HG02763 (cell line): ENCODE results near the gene PEX5L.
"Not testable (repeated sequence)": the region's sequence is repeated elsewhere in the genome, so short reads cannot be mapped to it uniquely, and the experiment has no call there.

Experiments used
- ATAC-seq: cut with Tn5 transposase; IDR thresholded peaks from one replicate; pipeline ENCODE4 v1.9.1; 2021; ENCODE audit warnings: mild to moderate bottlenecking, moderate library complexity; ENCODE audit not compliant: unreplicated experiment

PEX5L gene

DNA sequence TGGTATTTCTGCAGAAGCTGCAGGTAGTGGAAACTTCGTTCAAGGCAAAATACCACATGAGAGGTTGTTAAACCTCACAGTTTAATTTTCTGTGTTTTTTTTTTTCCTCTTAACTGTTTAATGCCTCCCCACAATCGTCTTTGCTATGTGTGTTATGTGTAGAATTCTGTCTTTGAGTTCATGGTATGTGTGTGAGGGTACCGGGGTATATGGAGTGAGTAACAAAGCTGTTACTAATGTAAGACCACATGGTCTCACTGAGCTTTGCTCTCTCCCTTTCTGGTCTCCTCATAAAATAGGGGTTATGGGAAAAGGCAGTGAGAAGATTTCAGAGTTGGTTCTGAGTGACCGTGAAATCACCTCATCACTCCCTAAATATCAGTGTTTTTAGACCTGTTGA is 240.3 kb downstream of the PEX5L start:
- no peak for ATAC-seq

DNA sequence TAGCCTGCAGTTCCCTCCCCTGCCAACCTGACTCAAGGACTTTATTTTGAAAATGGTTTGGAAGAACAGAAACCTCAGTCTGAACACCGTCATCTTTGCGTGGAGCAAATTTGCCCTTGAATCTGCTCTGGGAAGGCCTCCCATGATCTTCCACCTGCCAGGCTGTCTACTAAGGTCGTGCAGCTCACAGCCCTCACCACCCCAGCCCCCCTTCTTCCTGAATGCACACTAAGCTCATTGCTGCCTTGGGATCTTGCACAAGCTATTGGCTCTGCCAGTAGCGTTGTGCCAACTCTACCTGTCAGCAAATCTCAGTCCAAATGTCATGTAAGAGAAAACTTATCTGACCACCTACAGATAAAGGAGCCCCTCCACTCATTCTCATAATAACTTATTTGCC is 242.4 kb downstream of the PEX5L start:
- ATAC-seq, result no peak

DNA sequence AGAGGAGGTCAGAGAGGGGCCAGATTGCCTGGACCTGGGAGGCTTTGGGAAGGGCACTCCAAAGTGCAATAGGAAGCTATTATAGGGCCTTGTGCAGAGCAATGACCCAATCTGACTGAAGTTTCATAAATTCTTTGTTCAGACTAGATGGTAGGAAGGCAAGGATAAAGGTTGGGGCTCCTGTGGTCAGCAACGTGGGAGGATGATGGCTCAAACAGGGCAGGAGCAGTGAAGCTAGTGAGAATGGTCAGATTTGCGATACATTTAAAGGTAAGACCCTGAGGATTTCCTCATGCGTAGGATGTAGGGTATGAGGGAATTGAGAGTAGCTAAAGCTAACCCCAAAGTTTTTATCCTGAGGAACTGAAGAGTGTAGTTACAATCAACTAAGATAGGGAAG is 244.9 kb downstream of the PEX5L start:
- ATAC-seq, result no peak

DNA sequence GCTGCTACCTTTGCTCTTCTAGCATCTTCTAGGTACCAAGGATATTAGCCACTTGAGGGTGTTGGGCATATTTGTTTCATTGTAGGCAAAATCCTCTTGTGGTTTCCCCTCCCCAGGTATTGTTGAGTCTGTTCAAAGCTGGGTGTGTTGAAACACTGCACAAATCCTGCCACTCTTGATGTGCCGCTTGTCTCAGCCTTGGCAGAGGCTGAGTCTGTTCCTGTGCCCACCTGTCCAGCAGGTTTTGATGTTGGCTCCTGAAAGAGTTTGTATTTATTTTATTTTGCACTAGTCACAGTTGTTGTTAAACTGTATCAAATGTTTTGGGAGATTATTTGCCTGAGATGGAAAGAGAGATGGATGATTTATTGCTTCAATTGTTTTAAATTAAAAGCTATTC is 247.7 kb downstream of the PEX5L start:
- ATAC-seq, result no peak

DNA sequence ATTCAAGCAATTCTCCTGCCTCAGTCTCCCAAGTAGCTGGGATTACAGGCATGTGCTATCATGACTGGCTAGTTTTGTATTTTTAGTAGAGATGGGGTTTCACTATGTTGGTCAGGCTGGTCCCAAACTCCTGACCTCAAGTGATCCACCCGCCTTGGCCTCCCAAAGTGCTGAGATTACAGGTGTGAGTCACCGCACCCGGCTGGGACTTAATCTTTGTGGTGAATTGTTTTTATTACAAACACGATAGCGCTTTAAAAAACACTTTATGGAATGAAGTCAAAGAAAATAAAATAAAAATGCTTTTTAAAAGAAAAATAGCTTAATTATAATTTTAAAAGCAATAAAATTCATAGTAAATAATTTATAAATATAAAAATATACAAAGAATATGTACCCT is 253.9 kb downstream of the PEX5L start:
- ATAC-seq, result not testable (repeated sequence)

DNA sequence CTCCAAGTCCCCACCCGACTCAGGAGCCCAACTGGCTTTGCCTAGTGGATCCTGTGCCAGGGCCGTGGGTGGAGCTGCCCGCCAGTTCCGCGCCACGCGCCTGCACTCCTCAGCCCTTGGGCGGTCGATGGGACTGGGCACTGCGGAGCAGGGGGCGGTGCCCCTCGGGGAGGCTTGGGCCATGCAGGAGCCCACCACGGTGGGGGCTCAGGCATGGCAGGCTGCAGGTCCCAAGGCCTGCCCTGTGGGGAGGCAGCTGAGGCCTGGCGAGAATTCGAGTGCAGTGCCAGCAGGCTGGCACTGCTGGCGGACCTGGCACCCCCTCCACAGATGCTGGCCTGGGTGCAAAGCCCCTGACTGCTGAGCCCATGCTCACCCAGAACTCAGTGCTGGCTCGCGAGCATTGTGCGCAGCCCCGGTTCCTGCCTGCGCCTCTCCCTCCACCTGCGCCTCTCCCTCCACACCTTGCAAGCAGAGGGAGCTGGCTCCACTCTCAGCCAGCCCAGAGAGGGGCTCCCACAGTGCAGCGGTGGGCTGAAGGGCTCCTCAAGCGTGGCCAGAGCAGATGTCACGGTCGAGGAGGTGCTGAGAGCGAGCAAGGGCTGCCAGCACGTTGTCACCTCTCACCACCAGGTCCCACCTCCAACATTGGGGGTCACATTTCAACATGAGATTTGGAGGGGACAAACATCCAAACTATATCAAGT is 261.2 kb downstream of the PEX5L start:
- no peak for ATAC-seq

DNA sequence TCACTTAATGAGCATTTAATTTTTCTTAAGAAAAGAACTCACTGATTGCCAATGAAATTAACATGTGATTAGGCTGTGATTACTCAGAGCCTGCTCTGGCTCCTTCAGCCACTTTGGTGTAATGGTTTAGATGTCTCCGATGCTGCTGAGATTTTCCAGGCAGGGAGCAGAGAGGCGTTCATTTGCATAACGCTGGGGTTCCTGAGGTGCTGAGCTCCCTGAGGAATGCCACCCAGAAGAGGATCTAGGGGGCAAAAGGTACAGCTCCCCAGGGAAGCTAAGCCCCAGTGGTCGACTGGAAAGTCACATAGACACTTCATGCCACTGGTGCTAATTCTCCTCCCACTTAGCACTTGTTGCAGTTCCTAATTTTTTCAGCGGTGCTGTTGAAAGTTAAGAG is 264.4 kb downstream of the PEX5L start:
- ATAC-seq, result no peak

DNA sequence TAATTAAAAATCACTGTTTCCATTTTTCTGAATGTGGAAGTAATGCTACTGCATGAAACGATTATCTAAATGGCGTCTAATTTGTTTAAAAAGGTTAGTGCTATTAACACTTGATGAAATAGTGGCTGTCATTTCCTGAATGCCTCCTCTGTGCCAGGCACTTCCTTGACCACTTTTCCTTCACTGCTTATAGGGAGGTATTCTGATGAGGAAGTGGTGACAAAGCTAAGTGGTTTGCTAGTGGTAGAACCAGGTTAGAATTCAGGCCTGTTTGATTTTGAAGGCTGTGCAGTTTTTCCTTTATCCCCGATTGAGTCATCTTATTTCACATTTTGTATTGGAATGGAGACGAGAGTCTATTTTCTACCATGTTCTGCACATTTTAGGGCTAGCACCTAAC is 264.9 kb downstream of the PEX5L start:
- ATAC-seq, result no peak

DNA sequence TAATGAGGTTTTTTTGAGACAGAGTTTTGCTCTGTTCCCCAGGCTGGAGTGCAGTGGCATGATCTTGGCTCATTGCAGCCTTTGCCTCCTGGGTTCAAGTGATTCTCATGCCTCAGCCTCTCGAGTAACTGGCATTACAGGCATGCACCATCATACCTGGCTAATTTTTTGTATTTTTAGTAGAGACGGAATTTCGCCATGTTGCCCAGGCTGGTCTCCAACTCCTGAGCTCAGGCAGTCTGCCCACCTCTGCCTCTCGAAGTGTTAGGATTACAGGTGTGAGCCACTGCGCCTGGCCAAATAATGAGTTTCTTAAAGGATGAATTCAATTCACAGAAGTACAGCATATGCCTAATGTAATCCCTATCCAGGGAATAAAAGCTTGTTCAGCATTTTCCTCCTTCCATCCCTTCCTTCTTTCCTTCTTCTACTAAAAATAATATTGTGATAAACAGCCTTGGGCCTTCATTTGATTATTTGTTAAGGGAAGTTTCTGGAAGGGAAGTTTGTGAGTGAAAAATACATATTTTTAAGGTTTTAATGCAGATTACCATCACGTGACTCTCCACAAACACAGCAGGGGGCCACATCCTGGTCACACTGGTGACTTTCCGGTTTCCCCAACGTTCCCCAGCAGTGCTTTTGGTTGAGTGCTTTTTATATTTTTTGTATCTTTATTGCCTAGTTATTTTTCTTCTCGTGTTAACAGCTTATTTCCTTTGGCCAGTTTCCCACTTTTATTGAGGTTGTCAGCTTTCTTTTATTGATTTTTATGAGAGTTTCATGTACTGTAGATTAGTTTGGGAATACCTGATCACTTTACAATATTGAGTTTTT is 267.1 kb downstream of the PEX5L start:
- no peak for ATAC-seq

DNA sequence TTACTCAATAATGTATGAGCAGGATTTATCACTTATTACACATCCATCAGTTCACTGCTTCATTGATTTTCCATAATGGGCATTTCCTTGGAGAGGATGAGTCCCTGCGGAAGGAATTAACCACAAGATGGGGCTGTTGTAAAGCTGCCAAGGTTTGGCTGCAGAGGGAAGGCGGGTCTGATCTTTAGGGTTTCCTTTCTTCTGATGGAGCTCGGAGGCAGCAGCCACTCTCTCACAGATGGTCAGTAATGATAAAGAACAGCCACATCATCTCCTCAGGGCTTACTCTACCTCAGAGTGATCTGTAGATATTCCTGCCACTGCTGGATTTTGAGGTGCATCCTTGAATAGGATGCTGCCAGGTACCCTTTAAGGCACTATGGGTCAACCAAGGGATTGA is 268.7 kb downstream of the PEX5L start:
- ATAC-seq, result no peak

DNA sequence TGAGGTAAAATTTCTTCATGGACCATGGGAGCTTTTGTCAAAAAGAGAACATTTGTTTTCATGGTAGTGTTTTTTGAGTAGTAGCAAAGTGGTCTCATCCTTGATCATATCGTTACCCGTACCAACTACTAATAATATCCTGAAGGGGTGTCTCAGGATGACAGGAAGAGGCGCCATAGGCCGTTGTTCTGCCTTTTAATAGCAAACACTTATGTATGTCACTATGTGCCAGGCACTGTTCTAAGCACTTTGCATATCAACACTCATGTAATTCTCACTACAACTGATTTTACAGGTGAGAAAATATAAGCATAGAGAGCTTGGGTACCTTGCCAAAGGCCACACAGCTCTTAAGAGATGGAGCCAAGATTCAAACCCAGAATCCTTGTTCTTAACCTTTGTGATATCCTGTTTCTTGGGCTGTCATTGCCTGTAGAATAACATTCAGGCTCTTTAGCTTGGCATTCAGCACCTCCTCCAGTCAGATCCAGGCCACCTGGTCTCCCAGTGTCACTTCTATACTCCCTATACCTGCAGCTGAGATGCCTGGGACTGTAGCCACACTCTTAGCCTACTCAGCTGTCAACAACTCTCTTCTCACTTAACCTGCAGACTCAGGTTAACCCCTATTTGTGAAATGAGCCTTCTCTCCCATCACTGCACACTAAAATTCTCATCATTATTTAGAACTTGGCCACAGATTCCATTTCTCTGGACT is 270.2 kb downstream of the PEX5L start:
- no peak for ATAC-seq

DNA sequence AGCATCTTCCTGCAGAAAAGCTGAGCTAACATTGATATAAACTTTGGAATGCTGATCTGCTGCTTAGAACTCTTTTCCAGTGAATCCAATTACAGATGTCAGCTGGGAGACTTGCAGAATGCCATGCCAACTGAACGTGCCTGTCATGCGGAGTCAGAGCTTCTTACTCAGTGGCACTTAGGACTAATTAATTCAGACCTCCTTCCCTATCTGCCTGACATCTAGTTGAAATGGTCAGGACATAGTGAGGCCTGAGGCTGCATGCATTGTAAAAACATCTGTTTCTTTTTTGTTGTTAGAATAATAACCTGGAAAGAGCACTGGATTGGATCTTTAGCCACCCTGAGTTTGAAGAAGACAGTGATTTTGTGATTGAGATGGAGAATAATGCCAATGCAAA is 271.3 kb downstream of the PEX5L start:
- no peak for ATAC-seq

DNA sequence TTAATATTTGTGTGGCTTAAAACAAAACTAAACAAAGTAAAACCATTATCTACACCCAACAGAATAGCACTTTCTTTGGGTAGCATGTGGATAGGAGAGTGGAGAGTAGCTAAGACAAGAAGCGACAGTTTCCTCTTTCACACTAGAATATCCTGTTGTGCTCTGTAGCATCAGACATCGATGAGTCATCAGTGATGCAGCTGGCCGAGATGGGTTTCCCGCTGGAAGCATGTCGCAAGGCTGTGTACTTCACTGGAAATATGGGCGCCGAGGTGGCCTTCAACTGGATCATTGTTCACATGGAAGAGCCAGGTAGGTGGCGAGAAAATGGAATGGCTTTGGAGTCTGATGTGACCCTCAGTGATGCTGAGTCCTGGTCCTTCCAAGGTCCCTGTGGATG is 275.8 kb downstream of the PEX5L start:
- ATAC-seq, result no peak

DNA sequence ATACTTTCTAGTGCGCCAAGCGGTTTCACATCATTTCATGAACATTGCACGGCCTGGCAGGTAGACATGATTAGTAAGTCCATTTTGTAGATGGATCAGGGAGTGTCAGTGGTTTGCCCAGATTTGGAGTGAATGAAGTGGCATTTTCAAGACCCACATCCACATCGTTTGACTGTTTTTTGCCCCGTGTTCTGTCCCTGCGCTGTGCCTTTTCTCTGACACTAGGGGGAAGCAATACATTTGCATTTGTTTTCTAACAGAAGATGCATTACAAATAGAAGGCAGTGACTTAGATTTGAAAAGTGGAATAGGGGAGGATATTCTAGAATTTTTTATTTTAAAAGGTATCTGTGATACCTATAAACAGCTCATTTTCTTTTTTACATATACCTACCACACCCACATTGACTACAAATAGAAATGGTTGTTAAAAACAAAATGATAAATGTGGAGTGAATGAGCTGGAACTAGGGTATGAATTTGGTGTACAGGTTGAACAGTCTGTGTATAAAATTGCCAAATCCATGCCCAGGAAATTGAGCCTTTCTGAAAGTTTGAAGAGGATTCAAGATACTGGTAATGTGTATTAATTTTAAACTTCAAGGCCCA is 285.9 kb downstream of the PEX5L start:
- ATAC-seq, result no peak

DNA sequence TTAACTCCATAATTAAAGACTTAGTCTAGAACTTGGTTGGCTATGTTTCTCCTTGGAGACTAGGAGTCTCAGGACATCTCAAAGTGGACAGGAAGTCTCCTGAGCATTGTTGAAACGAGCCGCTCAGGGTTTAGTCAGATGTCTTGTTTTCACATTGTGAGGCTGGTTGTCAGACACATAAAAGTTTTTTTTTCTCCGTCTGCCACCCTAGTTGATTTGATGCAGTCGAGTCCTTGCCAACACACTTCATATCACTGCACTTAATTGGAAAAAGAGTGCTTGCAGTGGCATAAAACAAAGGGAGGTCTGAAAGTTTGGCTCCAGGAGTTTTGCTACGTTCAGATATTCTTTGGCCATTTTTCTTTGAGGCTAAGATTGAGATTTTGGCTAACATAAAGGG is 291.0 kb downstream of the PEX5L start:
- no peak for ATAC-seq

DNA sequence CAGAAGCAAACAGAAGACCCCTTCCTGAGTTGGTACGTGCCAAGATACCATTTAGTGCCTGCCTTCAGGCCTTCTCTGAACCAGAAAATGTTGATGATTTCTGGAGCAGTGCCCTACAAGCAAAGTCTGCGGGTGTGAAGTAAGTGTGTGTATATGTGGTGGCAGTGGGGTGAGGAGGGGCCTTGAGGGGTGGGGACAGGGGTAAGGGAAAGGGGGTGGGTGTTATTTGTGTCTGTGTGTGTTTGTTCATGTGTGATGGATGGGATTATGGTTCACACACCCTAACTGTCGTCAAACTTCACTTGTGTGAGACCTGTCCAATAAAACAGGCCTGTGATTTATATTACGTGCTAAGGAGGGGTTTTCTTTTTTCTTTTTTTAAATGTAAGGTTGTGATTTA is 291.7 kb downstream of the PEX5L start:
- no peak for ATAC-seq
